ENCODE results near the gene DAPK2. TPM values are rescaled to one million over a fixed set of nuclear protein-coding genes. Genes with fewer than 3 reads are reported as not detected.

Gene DAPK2
- total and polyA plus RNA-seq, 2 donors (not counting 1 experiment from before 2014, with no cell fraction given) = 8.3 to 31.9 TPM

DNA sequence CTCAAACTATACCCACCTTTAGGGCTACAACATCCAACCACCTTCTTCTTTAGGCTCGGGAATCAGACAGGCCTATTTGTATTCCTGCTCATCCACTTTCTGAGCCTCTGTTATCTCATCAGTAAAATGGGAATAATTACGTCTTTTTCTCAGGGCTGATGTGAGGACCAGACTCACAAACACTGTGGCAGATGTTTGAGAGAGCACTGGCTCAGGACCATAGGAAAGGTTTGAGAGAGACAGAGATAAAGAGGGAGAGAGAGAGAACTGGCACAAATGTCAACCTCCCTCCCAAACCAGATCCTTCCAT, 4.8 kb upstream of the DAPK2 start:
- ATAC-seq (ENCODE audit: low read depth) (no peak), DNase-seq (no peak)
- Histone ChIP-seq H3K4me3 (ENCODE audit: control extremely low read depth in 1 of 5, extremely low read depth in 1 of 5, insufficient read depth in 1 of 5, low read depth in 2 of 5, low read length in 4 of 5) (no peak overlapping the region), H3K27me3 (replicated peaks in 1 of 4; ENCODE audit: control extremely low read depth in 1 of 4, control insufficient read depth in 3 of 4, insufficient read depth in 4 of 4, low read length in 3 of 4) (no peaks in the 10 kb centered on the region), H2AFZ (ENCODE audit: insufficient read depth, low read depth, low read length, poor library complexity, severe bottlenecking) (no peak overlapping the region), H3K9ac (ENCODE audit: low read length) (no peak overlapping the region), H3K4me1 (ENCODE audit: control insufficient read depth in 2 of 2, insufficient read depth in 2 of 2, low read length in 2 of 2) (peaks cover 36 to 45% of the 10 kb centered on the region in 2 donors), H3K36me3 (replicated peaks in 1 of 2; ENCODE audit: control extremely low read depth in 1 of 2, control insufficient read depth in 1 of 2, extremely low read depth in 1 of 2, insufficient read depth in 2 of 2, low read length in 1 of 2) (no peaks in the 10 kb centered on the region), H4K20me1 (ENCODE audit: control insufficient read depth, insufficient read depth, low read length, poor library complexity, severe bottlenecking) (peaks cover 7% of the 10 kb centered on the region), H3K4me2 (replicated peaks; ENCODE audit: low read depth, low read length, poor library complexity, severe bottlenecking) (no peak overlapping the region), H3K27ac (ENCODE audit: low read length in 2 of 2) (no peak overlapping the region), H3K79me2 (ENCODE audit: control insufficient read depth, insufficient read depth, low read length) (no peaks in the 10 kb centered on the region), H3K9me3 (ENCODE audit: control extremely low read depth in 1 of 3, control insufficient read depth in 2 of 3, insufficient read depth in 1 of 3, low read length in 2 of 3) (no peaks in the 10 kb centered on the region)
- POLR2A ChIA-PET = no interaction called here
- CTCF ChIA-PET = interaction anchor here (1.5 to 2.1 kb wide), 3 partner anchors 102 to 299 kb away, joined by 4 to 8 read pairs (median 5); no protein-coding TSS in a partner anchor
- no peaks in the 10 kb centered on the region for H3K9me3 Mint-ChIP-seq (ENCODE audit: insufficient read depth)
- H3K27ac Mint-ChIP-seq = no peak overlapping the region
- no peak for TF ChIP-seq EZH2 (IDR thresholded peaks at IDR 0.05; ENCODE audit: borderline replicate concordance, insufficient read depth, low read depth, low read length, poor library complexity, severe bottlenecking)
- TF ChIP-seq, protein P1, sequence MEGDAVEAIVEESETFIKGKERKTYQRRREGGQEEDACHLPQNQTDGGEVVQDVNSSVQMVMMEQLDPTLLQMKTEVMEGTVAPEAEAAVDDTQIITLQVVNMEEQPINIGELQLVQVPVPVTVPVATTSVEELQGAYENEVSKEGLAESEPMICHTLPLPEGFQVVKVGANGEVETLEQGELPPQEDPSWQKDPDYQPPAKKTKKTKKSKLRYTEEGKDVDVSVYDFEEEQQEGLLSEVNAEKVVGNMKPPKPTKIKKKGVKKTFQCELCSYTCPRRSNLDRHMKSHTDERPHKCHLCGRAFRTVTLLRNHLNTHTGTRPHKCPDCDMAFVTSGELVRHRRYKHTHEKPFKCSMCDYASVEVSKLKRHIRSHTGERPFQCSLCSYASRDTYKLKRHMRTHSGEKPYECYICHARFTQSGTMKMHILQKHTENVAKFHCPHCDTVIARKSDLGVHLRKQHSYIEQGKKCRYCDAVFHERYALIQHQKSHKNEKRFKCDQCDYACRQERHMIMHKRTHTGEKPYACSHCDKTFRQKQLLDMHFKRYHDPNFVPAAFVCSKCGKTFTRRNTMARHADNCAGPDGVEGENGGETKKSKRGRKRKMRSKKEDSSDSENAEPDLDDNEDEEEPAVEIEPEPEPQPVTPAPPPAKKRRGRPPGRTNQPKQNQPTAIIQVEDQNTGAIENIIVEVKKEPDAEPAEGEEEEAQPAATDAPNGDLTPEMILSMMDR (IDR thresholded peaks at IDR 0.05) = no peak
- peaks cover 32% of the 10 kb centered on the region for H3K4me1 Mint-ChIP-seq
- intact Hi-C loops (cut with micrococcal nuclease) = no loop called here
- H3K4me3 Mint-ChIP-seq = no peak overlapping the region
- no CpG with 5 or more reads among the region's 2 CpGs for WGBS (ENCODE audit: insufficient coverage)
- no peaks in the 10 kb centered on the region for H3K27me3 Mint-ChIP-seq

GRCh38 chr15:64050281-64051092, 4.2 kb upstream of the DAPK2 start:
- Mint-ChIP-seq H3K27ac (no peak overlapping the region), H3K4me3 (no peak overlapping the region), H3K4me1 (peaks cover 35% of the 10 kb centered on the region), H3K27me3 (no peaks in the 10 kb centered on the region), H3K9me3 (ENCODE audit: insufficient read depth) (no peaks in the 10 kb centered on the region)
- no peaks in the 10 kb centered on the region for H3K36me3 ChIP-seq (replicated peaks in 1 of 2; ENCODE audit: control extremely low read depth in 1 of 2, control insufficient read depth in 1 of 2, extremely low read depth in 1 of 2, insufficient read depth in 2 of 2, low read length in 1 of 2)
- H3K4me2 ChIP-seq (replicated peaks; ENCODE audit: low read depth, low read length, poor library complexity, severe bottlenecking) = no peak overlapping the region
- ATAC-seq (ENCODE audit: low read depth) (no peak), DNase-seq (no peak)
- no peak overlapping the region for H3K9ac ChIP-seq (ENCODE audit: low read length)
- intact Hi-C loops (cut with micrococcal nuclease) = no loop called here
- H4K20me1 ChIP-seq (ENCODE audit: control insufficient read depth, insufficient read depth, low read length, poor library complexity, severe bottlenecking) = peaks cover 7% of the 10 kb centered on the region
- H3K27ac ChIP-seq (ENCODE audit: low read length in 2 of 2) = no peak overlapping the region
- TF ChIP-seq, protein P1 (IDR thresholded peaks at IDR 0.05) = no peak
- TF ChIP-seq EZH2 (IDR thresholded peaks at IDR 0.05; ENCODE audit: borderline replicate concordance, insufficient read depth, low read depth, low read length, poor library complexity, severe bottlenecking) = no peak
- ChIA-PET CTCF (interaction anchor here (1.4 to 2.1 kb wide), 4 partner anchors 17 to 298 kb away, joined by 4 to 8 read pairs (median 6); no protein-coding TSS in a partner anchor), POLR2A (interaction anchor here (0.6 kb wide), 1 partner anchor 621 kb away, joined by 6 read pairs; no protein-coding TSS in a partner anchor)
- peaks cover 41 to 50% of the 10 kb centered on the region in 2 donors for H3K4me1 ChIP-seq (ENCODE audit: control insufficient read depth in 2 of 2, insufficient read depth in 2 of 2, low read length in 2 of 2)
- no peak overlapping the region for H2AFZ ChIP-seq (ENCODE audit: insufficient read depth, low read depth, low read length, poor library complexity, severe bottlenecking)
- H3K9me3 ChIP-seq (ENCODE audit: control extremely low read depth in 1 of 3, control insufficient read depth in 2 of 3, insufficient read depth in 1 of 3, low read length in 2 of 3) = no peaks in the 10 kb centered on the region
- no peak overlapping the region for H3K4me3 ChIP-seq (ENCODE audit: control extremely low read depth in 1 of 5, extremely low read depth in 1 of 5, insufficient read depth in 1 of 5, low read depth in 2 of 5, low read length in 4 of 5)
- no peaks in the 10 kb centered on the region for H3K79me2 ChIP-seq (ENCODE audit: control insufficient read depth, insufficient read depth, low read length)
- 95% methylated on average over 6 of the region's 8 CpGs for WGBS (ENCODE audit: insufficient coverage)
- no peaks in the 10 kb centered on the region for H3K27me3 ChIP-seq (replicated peaks in 1 of 4; ENCODE audit: control extremely low read depth in 1 of 4, control insufficient read depth in 3 of 4, insufficient read depth in 4 of 4, low read length in 3 of 4)

Data from B cell (primary cell).